Lower leg skin (tissue), 4 donors: ENCODE data around the gene HOXD10. TPM values are rescaled to one million over a fixed set of nuclear protein-coding genes. Genes with fewer than 3 reads are reported as not detected.

ENCODE experiments used
- DNase-seq, 2 donors: peaks; one replicate each; pipeline ENCODE4 v3.0.0-alpha.2; 2019; ENCODE audit warnings: low spot score in 2 of 2
- H3K4me3 ChIP-seq: fragments of 200-600 bp; sonication (generic); 2 replicates; pipeline ENCODE4 v1.5.1; 2017; ENCODE audit warnings: mild to moderate bottlenecking, low read depth; ENCODE audit not compliant: poor library complexity, severe bottlenecking
- POLR2A ChIP-seq, 2 donors: fragments of 450-650 bp; IDR thresholded peaks; one replicate each; pipeline ENCODE4 v1.6.1; 2016 to 2017; ENCODE audit warnings: antibody characterized with exemption in 2 of 2, mild to moderate bottlenecking in 1 of 2, moderate library complexity in 1 of 2
- WGBS, 2 donors: methylation state at CpG; one replicate each; pipeline ENCODE4 v1.1.5; 2018; 5-methylcytosine and 5-hydroxymethylcytosine counted together
- intact Hi-C: fragments of 100-400 bp; cut with DNase I; formaldehyde crosslinking; loops from one replicate; pipeline ENCODE4 v1.15.0; 2023; ENCODE audit warnings: low total_unique reads
- total RNA-seq, 4 donors: library from RNA; depleted of rRNA; stranded (reverse); fragments of >200 nt; gene quantifications; one replicate each; pipeline ENCODE4 v1.1.0, GENCODE V29; 2016
- TF ChIP-seq, protein P1 (sequence below), 3 donors: fragments of 450-650 bp; IDR thresholded peaks; one replicate each; pipeline ENCODE4 v1.5.1; 2016; ENCODE audit warnings: antibody characterized with exemption in 3 of 3, mild to moderate bottlenecking in 3 of 3, moderate library complexity in 2 of 3

HOXD10 gene
- total RNA-seq, 4 donors from 2014 or later = 0.29 to 3.1 (median 1.4) TPM; not detected in 1

DNA sequence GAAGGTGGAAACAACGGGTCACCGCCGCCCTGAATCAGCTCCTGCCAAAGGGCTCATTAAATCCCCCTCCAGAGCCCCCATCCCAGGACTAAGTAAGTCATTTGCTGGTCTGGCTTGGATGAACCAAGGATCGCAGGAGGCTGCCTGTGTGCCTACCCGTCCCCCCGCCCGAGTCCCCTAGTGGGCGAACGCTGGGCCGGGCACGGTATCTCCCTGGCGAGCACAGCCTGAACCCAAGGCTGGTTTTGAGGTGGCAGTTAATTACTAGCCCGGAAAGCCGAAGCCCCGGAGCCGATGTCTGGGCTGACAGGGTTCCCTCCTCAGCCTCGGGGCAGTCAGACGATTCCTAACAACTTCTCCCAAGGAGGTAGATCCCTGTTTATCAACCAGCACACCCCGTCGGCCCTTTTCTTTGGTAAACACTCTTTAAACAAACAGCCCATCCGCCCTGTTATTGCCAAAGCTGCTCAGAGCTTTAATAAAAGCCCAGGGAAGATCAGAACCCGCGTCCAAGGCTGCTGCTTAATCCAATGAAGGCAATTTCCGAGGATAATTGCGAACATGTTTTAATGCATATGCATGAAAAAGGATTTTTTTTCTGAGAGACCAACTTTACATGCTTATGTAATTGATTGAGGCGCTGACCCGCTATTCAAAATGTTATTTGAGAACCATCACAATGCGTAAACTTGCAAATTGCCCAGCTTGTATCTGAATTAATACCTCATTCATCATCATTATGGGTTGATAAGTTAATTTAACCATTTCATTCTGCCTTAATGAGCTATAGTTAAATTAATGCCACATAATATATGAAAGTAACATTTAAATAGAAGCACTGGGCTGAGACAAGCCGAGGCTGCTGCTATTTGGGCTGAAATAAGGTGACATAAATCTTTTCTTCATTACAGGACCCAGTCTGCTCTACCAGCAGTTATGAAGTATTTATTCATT, 43.4 kb upstream of the HOXD10 start:
- 10 to 16% methylated on average over 21 to 29 of the region's 29 CpGs for WGBS, 2 donors
- no peak overlapping the region for H3K4me3 ChIP-seq
- TF ChIP-seq, protein P1, sequence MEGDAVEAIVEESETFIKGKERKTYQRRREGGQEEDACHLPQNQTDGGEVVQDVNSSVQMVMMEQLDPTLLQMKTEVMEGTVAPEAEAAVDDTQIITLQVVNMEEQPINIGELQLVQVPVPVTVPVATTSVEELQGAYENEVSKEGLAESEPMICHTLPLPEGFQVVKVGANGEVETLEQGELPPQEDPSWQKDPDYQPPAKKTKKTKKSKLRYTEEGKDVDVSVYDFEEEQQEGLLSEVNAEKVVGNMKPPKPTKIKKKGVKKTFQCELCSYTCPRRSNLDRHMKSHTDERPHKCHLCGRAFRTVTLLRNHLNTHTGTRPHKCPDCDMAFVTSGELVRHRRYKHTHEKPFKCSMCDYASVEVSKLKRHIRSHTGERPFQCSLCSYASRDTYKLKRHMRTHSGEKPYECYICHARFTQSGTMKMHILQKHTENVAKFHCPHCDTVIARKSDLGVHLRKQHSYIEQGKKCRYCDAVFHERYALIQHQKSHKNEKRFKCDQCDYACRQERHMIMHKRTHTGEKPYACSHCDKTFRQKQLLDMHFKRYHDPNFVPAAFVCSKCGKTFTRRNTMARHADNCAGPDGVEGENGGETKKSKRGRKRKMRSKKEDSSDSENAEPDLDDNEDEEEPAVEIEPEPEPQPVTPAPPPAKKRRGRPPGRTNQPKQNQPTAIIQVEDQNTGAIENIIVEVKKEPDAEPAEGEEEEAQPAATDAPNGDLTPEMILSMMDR (IDR thresholded peaks at IDR 0.05) = no peak
- no peak for TF ChIP-seq POLR2A (IDR thresholded peaks at IDR 0.05)
- intact Hi-C loops = no loop called here
- DNase-seq = no peak

DNA sequence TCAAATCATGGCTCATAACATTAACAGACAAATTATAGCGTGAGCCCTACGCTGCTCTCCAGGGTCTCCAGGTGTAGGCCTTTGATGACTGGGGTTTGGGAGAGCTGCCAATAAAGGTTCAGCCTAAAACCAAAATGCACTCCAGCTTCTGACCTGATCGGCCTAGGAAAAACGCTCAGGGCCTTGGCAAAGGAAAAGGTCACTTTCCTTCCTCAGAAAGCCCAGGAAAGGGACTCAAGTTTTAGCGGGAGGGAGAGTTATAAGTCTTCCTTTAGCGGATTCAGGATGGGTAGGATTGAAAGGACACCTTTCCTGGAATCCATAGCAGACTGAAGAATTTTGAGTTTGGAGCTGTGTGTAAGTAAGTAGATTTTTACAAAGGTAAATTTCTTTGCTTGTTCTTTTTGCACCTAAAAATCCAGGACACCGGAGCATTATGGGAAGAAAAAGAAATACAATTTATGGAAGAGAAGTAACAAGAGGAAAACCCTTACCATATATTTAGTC, 41.6 kb upstream of the HOXD10 start:
- WGBS, 2 donors = 36 to 42% methylated on average over 7 of the region's 7 CpGs
- no peak for DNase-seq
- H3K4me3 ChIP-seq = no peak overlapping the region
- intact Hi-C loops = no loop called here
- no peak for TF ChIP-seq POLR2A (IDR thresholded peaks at IDR 0.05)
- TF ChIP-seq, protein P1 (IDR thresholded peaks at IDR 0.05) = no peak

DNA sequence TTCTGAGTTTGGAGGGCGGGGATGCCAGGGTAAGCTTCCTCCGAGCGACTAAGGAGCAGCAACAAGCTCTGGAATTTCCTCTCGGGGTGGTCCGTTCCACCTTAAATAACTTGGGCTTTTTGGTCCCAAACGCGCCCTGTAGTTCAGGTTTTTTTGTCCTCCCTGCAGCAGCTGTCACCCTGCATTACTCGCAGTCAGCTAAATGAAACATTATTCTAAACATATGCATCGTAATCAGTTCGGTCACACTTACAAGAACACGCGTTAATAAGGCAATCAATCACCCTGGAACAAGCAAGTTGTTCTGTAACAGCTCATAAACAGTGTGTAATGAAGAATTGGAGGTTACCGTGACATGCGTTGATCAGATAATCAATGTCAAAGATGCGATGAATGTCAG, 41.1 kb upstream of the HOXD10 start:
- intact Hi-C loops = no loop called here
- H3K4me3 ChIP-seq = no peak overlapping the region
- TF ChIP-seq POLR2A (IDR thresholded peaks at IDR 0.05) = no peak
- TF ChIP-seq, protein P1 (IDR thresholded peaks at IDR 0.05) = no peak
- WGBS, 2 donors = 11 to 15% methylated on average over 15 of the region's 15 CpGs
- no peak for DNase-seq

DNA sequence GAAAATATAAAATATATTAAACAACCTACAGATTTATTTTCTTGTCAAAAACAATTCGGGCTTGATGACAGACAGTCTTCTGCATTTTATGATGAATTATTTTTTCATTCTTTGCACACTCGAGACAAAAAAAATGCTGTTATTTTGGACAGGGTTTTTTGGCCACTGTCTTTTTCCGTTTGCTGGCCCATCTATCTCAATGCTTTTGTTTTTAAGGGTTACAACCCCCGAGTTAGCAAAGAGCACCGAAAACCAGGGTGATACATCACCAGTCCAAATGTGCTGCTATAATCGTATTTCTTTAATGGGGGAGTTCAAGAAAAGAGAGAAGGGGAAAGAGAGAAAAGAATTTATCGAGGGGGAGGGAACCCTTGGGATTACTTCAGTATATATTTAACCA, 40.5 kb upstream of the HOXD10 start:
- DNase-seq = no peak
- 14 to 21% methylated on average over 7 of the region's 7 CpGs for WGBS, 2 donors
- no peak overlapping the region for H3K4me3 ChIP-seq
- intact Hi-C loops = no loop called here
- TF ChIP-seq, protein P1 (IDR thresholded peaks at IDR 0.05) = no peak
- TF ChIP-seq POLR2A (IDR thresholded peaks at IDR 0.05) = no peak

DNA sequence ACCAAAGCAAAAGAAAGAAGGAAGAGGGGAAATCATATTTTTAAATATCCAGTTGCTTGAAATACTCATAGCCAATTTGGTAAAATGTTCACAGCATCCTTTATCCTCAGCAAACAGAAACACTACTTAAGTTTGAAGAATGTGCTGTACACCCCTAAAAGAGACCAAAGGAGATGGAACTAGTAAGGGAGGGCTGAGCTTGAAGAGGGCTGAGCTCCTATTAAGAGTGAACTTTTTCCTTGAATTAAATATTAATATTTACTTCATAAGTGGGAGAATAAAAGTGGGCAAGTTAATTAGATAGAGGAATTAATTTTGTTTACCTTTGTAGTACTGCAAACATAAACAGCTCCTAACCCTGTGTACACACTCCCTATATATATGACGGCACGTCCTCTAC, 39.8 kb upstream of the HOXD10 start:
- intact Hi-C loops = no loop called here
- no peak overlapping the region for H3K4me3 ChIP-seq
- TF ChIP-seq POLR2A (IDR thresholded peaks at IDR 0.05) = no peak
- TF ChIP-seq, protein P1 (IDR thresholded peaks at IDR 0.05) = no peak
- no peak for DNase-seq
- WGBS, 2 donors = 26 to 27% methylated on average over 2 of the region's 2 CpGs
